CD4-positive, CD25-positive, alpha-beta regulatory T cell (primary cell): ENCODE results near the gene ZNF71. TPM values are rescaled to one million over a fixed set of nuclear protein-coding genes. Genes with fewer than 3 reads are reported as not detected.

ENCODE experiments used
- ATAC-seq, 2 donors: fragments of 150-1000 bp; cut with Tn5 transposase; one replicate each; pipeline ENCODE4 v1.10.0; 2021; ENCODE audit warnings: low read depth in 2 of 2, moderate number of reproducible peaks in 2 of 2, moderate library complexity in 1 of 2
- DNase-seq, 3 donors: peaks; one replicate each; pipeline versions ENCODE4 v3.0.0 to v3.0.0-alpha.2; 2012 to 2022; ENCODE audit warnings: mixed read lengths in 1 of 3
- H3K27ac ChIP-seq: one replicate; pipeline ENCODE4 v1.7.0; 2013; ENCODE audit warnings: mild to moderate bottlenecking, low read length; ENCODE audit not compliant: insufficient read depth, poor library complexity, severe bottlenecking
- H3K27me3 ChIP-seq: one replicate; pipeline ENCODE4 v1.7.0; 2013; ENCODE audit warnings: low read length; ENCODE audit not compliant: control insufficient read depth, insufficient read depth
- H3K36me3 ChIP-seq: one replicate; pipeline ENCODE4 v1.7.0; 2013; ENCODE audit warnings: mild to moderate bottlenecking, low read length, moderate library complexity; ENCODE audit not compliant: control insufficient read depth, insufficient read depth
- H3K4me1 ChIP-seq: 2 replicates; pipeline ENCODE4 v1.7.0; 2013; ENCODE audit warnings: mild to moderate bottlenecking, low read length; ENCODE audit not compliant: insufficient read depth, control insufficient read depth, poor library complexity, severe bottlenecking
- H3K4me3 ChIP-seq: one replicate; pipeline ENCODE4 v1.7.0; 2013; ENCODE audit warnings: low read depth, mild to moderate bottlenecking, low read length, moderate library complexity
- H3K9me3 ChIP-seq, 2 experiments: 1 replicate in 1 of 2; 2 replicates in 1 of 2; pipeline ENCODE4 v1.7.0; 2013; ENCODE audit warnings: low read length in 2 of 2, mild to moderate bottlenecking in 1 of 2, moderate library complexity in 1 of 2; ENCODE audit not compliant: control insufficient read depth in 2 of 2
- H3K27ac Mint-ChIP-seq, 3 donors: one replicate each; pipeline ENCODE4 v1.8.0; 2020 to 2022; ENCODE audit warnings: mild to moderate bottlenecking in 3 of 3, mixed read lengths in 3 of 3, moderate library complexity in 2 of 3
- H3K27me3 Mint-ChIP-seq: one replicate; pipeline ENCODE4 v1.8.0; 2022; ENCODE audit warnings: mild to moderate bottlenecking, mixed read lengths
- H3K36me3 Mint-ChIP-seq: one replicate; pipeline ENCODE4 v1.8.0; 2020; ENCODE audit warnings: mixed read lengths
- H3K4me1 Mint-ChIP-seq, 4 donors: one replicate each; pipeline ENCODE4 v1.8.0; 2020 to 2022; ENCODE audit warnings: mixed read lengths in 4 of 4, mild to moderate bottlenecking in 1 of 4
- H3K4me3 Mint-ChIP-seq, 4 donors: one replicate each; pipeline ENCODE4 v1.8.0; 2020 to 2022; ENCODE audit warnings: mild to moderate bottlenecking in 4 of 4, mixed read lengths in 4 of 4, moderate library complexity in 3 of 4
- H3K9me3 Mint-ChIP-seq, 7 donors: one replicate each; pipeline ENCODE4 v1.8.0; 2020 to 2022; ENCODE audit warnings: mixed read lengths in 7 of 7, mild to moderate bottlenecking in 3 of 7, moderate library complexity in 2 of 7
- polyA plus RNA-seq, 4 donors: library from polyadenylated mRNA; unstranded; fragments of 300-500 nt; fragmentation: Illumina TruSeq; gene quantifications; one replicate each; pipeline ENCODE4 v1.2.3, GENCODE V29; 2021
- total RNA-seq: library from RNA; stranded (reverse); gene quantifications from one replicate; pipeline ENCODE4 v1.2.3, GENCODE V29; 2022

Gene ZNF71
- total and polyA plus RNA-seq, 5 donors from 2014 or later, result 3.3 to 11.4 (median 9.8) TPM

- Mint-ChIP-seq H3K9me3 (peaks cover 4 to 79% (median 44%) of the 10 kb centered on the region in 7 donors), H3K4me3 (no peak overlapping the region), H3K27ac (no peak overlapping the region), H3K27me3 (no peaks in the 10 kb centered on the region), H3K36me3 (peaks cover 54% of the 10 kb centered on the region), H3K4me1 (peaks cover 0 to 10% (median 6%) of the 10 kb centered on the region in 4 donors)
- H3K4me3 ChIP-seq, result no peak overlapping the region
- no peak overlapping the region for H3K27ac ChIP-seq
- H3K4me1 ChIP-seq, result no peaks in the 10 kb centered on the region
- peaks cover 80 to 89% of the 10 kb centered on the region in 2 experiments for H3K9me3 ChIP-seq
- DNase-seq (no peak), ATAC-seq (no peak)
- peaks cover 51% of the 10 kb centered on the region for H3K36me3 ChIP-seq
- H3K27me3 ChIP-seq, result no peaks in the 10 kb centered on the region
These were observed 8.7 kb downstream of the ZNF71 start for GRCh38 chr19:56603829-56604228.

- H3K9me3 Mint-ChIP-seq, result peaks cover 0 to 85% (median 36%) of the 10 kb centered on the region in 7 donors
- peaks cover 43% of the 10 kb centered on the region for H3K36me3 ChIP-seq
- H3K4me3 ChIP-seq, result no peak overlapping the region
- peaks cover 91 to 99% of the 10 kb centered on the region in 2 experiments for H3K9me3 ChIP-seq
- DNase-seq (no peak), ATAC-seq (no peak)
- no peaks in the 10 kb centered on the region for H3K4me1 Mint-ChIP-seq
- peaks cover 55% of the 10 kb centered on the region for H3K36me3 Mint-ChIP-seq
- no peak overlapping the region for H3K27ac ChIP-seq
- H3K27me3 Mint-ChIP-seq, result no peaks in the 10 kb centered on the region
- no peaks in the 10 kb centered on the region for H3K27me3 ChIP-seq
- no peaks in the 10 kb centered on the region for H3K4me1 ChIP-seq
- no peak overlapping the region for H3K4me3 Mint-ChIP-seq
- no peak overlapping the region for H3K27ac Mint-ChIP-seq
These were observed 13.3 kb downstream of the ZNF71 start for GRCh38 chr19:56608274-56608964.

- no peaks in the 10 kb centered on the region for H3K4me1 ChIP-seq
- DNase-seq, result no peak
- no peaks in the 10 kb centered on the region for H3K4me1 Mint-ChIP-seq
- peaks cover 73% of the 10 kb centered on the region for H3K36me3 Mint-ChIP-seq
- no peak overlapping the region for H3K27ac ChIP-seq
- peaks cover 0 to 93% (median 51%) of the 10 kb centered on the region in 7 donors for H3K9me3 Mint-ChIP-seq
- peaks cover 40% of the 10 kb centered on the region for H3K36me3 ChIP-seq
- H3K9me3 ChIP-seq, result peaks cover 93 to 100% of the 10 kb centered on the region in 2 experiments
- no peak for ATAC-seq
- H3K27me3 ChIP-seq, result no peaks in the 10 kb centered on the region
- no peaks in the 10 kb centered on the region for H3K27me3 Mint-ChIP-seq
- no peak overlapping the region for H3K4me3 Mint-ChIP-seq
- H3K4me3 ChIP-seq, result no peak overlapping the region
- H3K27ac Mint-ChIP-seq, result no peak overlapping the region
These were observed 16.2 kb downstream of the ZNF71 start for GRCh38 chr19:56611288-56611687.

- Mint-ChIP-seq H3K9me3 (peaks cover 0 to 96% (median 50%) of the 10 kb centered on the region in 7 donors), H3K4me3 (no peak overlapping the region), H3K27me3 (no peaks in the 10 kb centered on the region), H3K4me1 (no peaks in the 10 kb centered on the region), H3K36me3 (peaks cover 82% of the 10 kb centered on the region), H3K27ac (no peak overlapping the region)
- Histone ChIP-seq H3K4me3 (no peak overlapping the region), H3K9me3 (peaks cover 92 to 100% of the 10 kb centered on the region in 2 experiments), H3K4me1 (no peaks in the 10 kb centered on the region), H3K36me3 (peaks cover 48% of the 10 kb centered on the region), H3K27ac (no peak overlapping the region), H3K27me3 (no peaks in the 10 kb centered on the region)
- no peak for DNase-seq
- no peak for ATAC-seq
These were observed 17.6 kb downstream of the ZNF71 start for GRCh38 chr19:56612737-56613136.

GRCh38 chr19:56613639-56614038, 18.5 kb downstream of the ZNF71 start:
- ATAC-seq (no peak), DNase-seq (no peak)
- Histone ChIP-seq H3K4me1 (no peaks in the 10 kb centered on the region), H3K4me3 (no peak overlapping the region), H3K27me3 (no peaks in the 10 kb centered on the region), H3K27ac (no peak overlapping the region), H3K9me3 (peaks cover 90 to 99% of the 10 kb centered on the region in 2 experiments), H3K36me3 (peaks cover 53% of the 10 kb centered on the region)
- Mint-ChIP-seq H3K27me3 (no peaks in the 10 kb centered on the region), H3K27ac (no peak overlapping the region), H3K9me3 (peaks cover 0 to 95% (median 50%) of the 10 kb centered on the region in 7 donors), H3K4me3 (no peak overlapping the region), H3K36me3 (peaks cover 81% of the 10 kb centered on the region), H3K4me1 (no peaks in the 10 kb centered on the region)

GRCh38 chr19:56617531-56617930, 22.4 kb downstream of the ZNF71 start:
- peaks cover 67% of the 10 kb centered on the region for H3K36me3 Mint-ChIP-seq
- Histone ChIP-seq H3K4me1 (no peaks in the 10 kb centered on the region), H3K36me3 (peaks cover 45% of the 10 kb centered on the region), H3K27me3 (no peaks in the 10 kb centered on the region), H3K9me3 (peaks cover 75 to 97% of the 10 kb centered on the region in 2 experiments), H3K4me3 (no peak overlapping the region), H3K27ac (no peak overlapping the region)
- peaks cover 0 to 2% (median 0%) of the 10 kb centered on the region in 4 donors for H3K4me1 Mint-ChIP-seq
- DNase-seq (no peak), ATAC-seq (no peak)
- H3K27me3 Mint-ChIP-seq, result no peaks in the 10 kb centered on the region
- peaks cover 0 to 89% (median 36%) of the 10 kb centered on the region in 7 donors for H3K9me3 Mint-ChIP-seq
- H3K27ac Mint-ChIP-seq, result no peak overlapping the region
- H3K4me3 Mint-ChIP-seq, result no peak overlapping the region

GRCh38 chr19:56619121-56619520, 24.0 kb downstream of the ZNF71 start:
- Histone ChIP-seq H3K36me3 (peaks cover 41% of the 10 kb centered on the region), H3K4me1 (no peaks in the 10 kb centered on the region), H3K27me3 (no peaks in the 10 kb centered on the region), H3K9me3 (peaks cover 70 to 97% of the 10 kb centered on the region in 2 experiments), H3K4me3 (no peak overlapping the region), H3K27ac (no peak overlapping the region)
- H3K36me3 Mint-ChIP-seq, result peaks cover 62% of the 10 kb centered on the region
- H3K27me3 Mint-ChIP-seq, result no peaks in the 10 kb centered on the region
- ATAC-seq (no peak), DNase-seq (no peak)
- H3K9me3 Mint-ChIP-seq, result peaks cover 4 to 82% (median 31%) of the 10 kb centered on the region in 7 donors
- no peak overlapping the region for H3K27ac Mint-ChIP-seq
- H3K4me3 Mint-ChIP-seq, result no peak overlapping the region
- H3K4me1 Mint-ChIP-seq, result peaks cover 0 to 2% (median 0%) of the 10 kb centered on the region in 4 donors

GRCh38 chr19:56622374-56622773, 27.3 kb downstream of the ZNF71 start:
- Histone ChIP-seq H3K36me3 (peaks cover 27% of the 10 kb centered on the region), H3K9me3 (peaks cover 47 to 94% of the 10 kb centered on the region in 2 experiments), H3K27me3 (no peaks in the 10 kb centered on the region), H3K4me3 (no peak overlapping the region), H3K27ac (no peak overlapping the region), H3K4me1 (no peaks in the 10 kb centered on the region)
- Mint-ChIP-seq H3K4me3 (no peak overlapping the region), H3K9me3 (peaks cover 1 to 66% (median 33%) of the 10 kb centered on the region in 7 donors), H3K27ac (no peak overlapping the region), H3K4me1 (peaks cover 0 to 2% (median 0%) of the 10 kb centered on the region in 4 donors), H3K27me3 (no peaks in the 10 kb centered on the region), H3K36me3 (peaks cover 41% of the 10 kb centered on the region)
- ATAC-seq (no peak), DNase-seq (no peak)
